Hepatocyte (in vitro differentiated cells): ENCODE measurements around the gene GALNT1. TPM values are rescaled to one million over a fixed set of nuclear protein-coding genes. Genes with fewer than 3 reads are reported as not detected.

Experiments used
- DNase-seq: peaks from one replicate; pipeline ENCODE4 v3.0.0-alpha.2; 2016; ENCODE audit warnings: low spot score
- H2AFZ ChIP-seq: fragments of 200-600 bp; sonication (generic); 2 replicates; pipeline ENCODE4 v1.6.0; 2016; ENCODE audit warnings: antibody characterized with exemption, mild to moderate bottlenecking
- H3K27ac ChIP-seq: fragments of 200-600 bp; sonication (generic); 2 replicates; pipeline ENCODE4 v1.5.1; 2016; ENCODE audit warnings: mild to moderate bottlenecking
- H3K27me3 ChIP-seq: fragments of 200-600 bp; sonication (generic); 2 replicates; pipeline ENCODE4 v1.6.1; 2016
- H3K36me3 ChIP-seq: fragments of 200-600 bp; sonication (generic); replicated peaks from 2 replicates; pipeline ENCODE4 v1.5.1; 2016; ENCODE audit warnings: low read depth; ENCODE audit not compliant: insufficient read depth
- H3K4me1 ChIP-seq: fragments of 200-600 bp; sonication (generic); 2 replicates; pipeline ENCODE4 v1.5.1; 2016; ENCODE audit warnings: mild to moderate bottlenecking, moderate library complexity; ENCODE audit not compliant: insufficient read depth
- H3K4me2 ChIP-seq: fragments of 200-600 bp; sonication (generic); 2 replicates; pipeline ENCODE4 v1.6.0; 2016
- H3K4me3 ChIP-seq: fragments of 200-600 bp; sonication (generic); 2 replicates; pipeline ENCODE4 v1.5.1; 2016; ENCODE audit warnings: mild to moderate bottlenecking
- H3K79me2 ChIP-seq: fragments of 200-600 bp; sonication (generic); 2 replicates; pipeline ENCODE4 v1.6.0; 2017; ENCODE audit warnings: mild to moderate bottlenecking
- H3K9me2 ChIP-seq: fragments of 200-600 bp; sonication (generic); replicated peaks from 2 replicates; pipeline ENCODE4 v1.6.0; 2017; ENCODE audit warnings: mild to moderate bottlenecking; ENCODE audit not compliant: insufficient read depth
- H3K9me3 ChIP-seq: fragments of 200-600 bp; sonication (generic); 2 replicates; pipeline ENCODE4 v1.5.1; 2016; ENCODE audit warnings: low read depth, mild to moderate bottlenecking
- H4K20me1 ChIP-seq: fragments of 200-600 bp; sonication (generic); 2 replicates; pipeline ENCODE4 v1.6.0; 2016; ENCODE audit warnings: mild to moderate bottlenecking; ENCODE audit not compliant: insufficient read depth, poor library complexity, severe bottlenecking
- EZH2 ChIP-seq: fragments of 200-600 bp; sonication (generic); IDR thresholded peaks from 2 replicates; pipeline ENCODE4 v1.6.1; 2016; ENCODE audit warnings: antibody characterized with exemption, mild to moderate bottlenecking, borderline replicate concordance
- EZH2phosphoT487 ChIP-seq: fragments of 200-600 bp; sonication (generic); IDR thresholded peaks from one replicate; pipeline ENCODE4 v1.6.1; 2018; ENCODE audit warnings: antibody characterized with exemption, mild to moderate bottlenecking, low read depth, moderate library complexity; ENCODE audit not compliant: unreplicated experiment, severe bottlenecking
- WGBS: methylation state at CpG from one replicate; pipeline ENCODE4 v1.1.6; 2016; ENCODE audit warnings: low lambda C conversion rate; ENCODE audit errors: missing lambda C conversion rate; 5-methylcytosine and 5-hydroxymethylcytosine counted together
- polyA plus RNA-seq: library from polyadenylated mRNA; unstranded; fragments of >200 nt; fragmentation: Nextera tagmentation; extraction: Ambion mirVana; gene quantifications from 2 replicates; pipeline ENCODE4 v1.2.1, GENCODE V29; 2016
- total RNA-seq: library from RNA; depleted of rRNA; stranded (reverse); fragments of >200 nt; gene quantifications from 2 replicates; pipeline ENCODE4 v1.2.3, GENCODE V29; 2014
- TF ChIP-seq, protein P1 (sequence below): fragments of 200-600 bp; sonication (generic); IDR thresholded peaks from 2 replicates; pipeline ENCODE4 v1.5.1; 2016; ENCODE audit warnings: antibody characterized with exemption, mild to moderate bottlenecking; ENCODE audit not compliant: poor library complexity

The GALNT1 gene
- total and polyA plus RNA-seq, 2 experiments from 2014 or later: 231 to 271 TPM

DNA sequence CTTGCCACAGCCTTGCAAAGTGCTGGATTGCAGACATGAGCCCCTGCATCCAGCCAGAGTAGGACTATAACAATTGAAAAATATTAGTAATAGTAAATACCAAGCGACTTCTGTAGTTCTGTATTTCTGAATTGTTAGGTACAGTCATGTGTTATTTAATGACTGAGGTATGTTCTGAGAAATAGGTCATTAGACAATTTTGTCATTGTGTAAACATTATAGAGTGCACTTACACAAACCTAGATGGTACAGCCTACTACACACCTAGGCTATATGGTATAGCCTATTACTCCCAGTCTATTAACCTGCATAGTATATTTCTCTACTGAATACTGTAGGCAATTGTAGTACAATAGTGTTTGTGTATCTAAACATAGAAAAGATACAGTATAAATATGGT, 92.1 kb downstream of the GALNT1 start:
- 93% methylated on average over 1 of the region's 1 CpG for WGBS
- H3K27ac ChIP-seq: no peak overlapping the region
- peaks cover 8% of the 10 kb centered on the region for H3K4me1 ChIP-seq
- no peak overlapping the region for H3K4me3 ChIP-seq
- no peaks in the 10 kb centered on the region for H3K27me3 ChIP-seq
- no peak for TF ChIP-seq EZH2
- TF ChIP-seq EZH2phosphoT487: no peak
- TF ChIP-seq, protein P1, sequence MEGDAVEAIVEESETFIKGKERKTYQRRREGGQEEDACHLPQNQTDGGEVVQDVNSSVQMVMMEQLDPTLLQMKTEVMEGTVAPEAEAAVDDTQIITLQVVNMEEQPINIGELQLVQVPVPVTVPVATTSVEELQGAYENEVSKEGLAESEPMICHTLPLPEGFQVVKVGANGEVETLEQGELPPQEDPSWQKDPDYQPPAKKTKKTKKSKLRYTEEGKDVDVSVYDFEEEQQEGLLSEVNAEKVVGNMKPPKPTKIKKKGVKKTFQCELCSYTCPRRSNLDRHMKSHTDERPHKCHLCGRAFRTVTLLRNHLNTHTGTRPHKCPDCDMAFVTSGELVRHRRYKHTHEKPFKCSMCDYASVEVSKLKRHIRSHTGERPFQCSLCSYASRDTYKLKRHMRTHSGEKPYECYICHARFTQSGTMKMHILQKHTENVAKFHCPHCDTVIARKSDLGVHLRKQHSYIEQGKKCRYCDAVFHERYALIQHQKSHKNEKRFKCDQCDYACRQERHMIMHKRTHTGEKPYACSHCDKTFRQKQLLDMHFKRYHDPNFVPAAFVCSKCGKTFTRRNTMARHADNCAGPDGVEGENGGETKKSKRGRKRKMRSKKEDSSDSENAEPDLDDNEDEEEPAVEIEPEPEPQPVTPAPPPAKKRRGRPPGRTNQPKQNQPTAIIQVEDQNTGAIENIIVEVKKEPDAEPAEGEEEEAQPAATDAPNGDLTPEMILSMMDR: no peak
- no peak for DNase-seq
- H3K79me2 ChIP-seq: no peaks in the 10 kb centered on the region
- H3K4me2 ChIP-seq: no peak overlapping the region
- no peaks in the 10 kb centered on the region for H3K9me3 ChIP-seq
- no peaks in the 10 kb centered on the region for H3K9me2 ChIP-seq
- H4K20me1 ChIP-seq: no peaks in the 10 kb centered on the region
- H2AFZ ChIP-seq: no peak overlapping the region
- no peaks in the 10 kb centered on the region for H3K36me3 ChIP-seq

DNA sequence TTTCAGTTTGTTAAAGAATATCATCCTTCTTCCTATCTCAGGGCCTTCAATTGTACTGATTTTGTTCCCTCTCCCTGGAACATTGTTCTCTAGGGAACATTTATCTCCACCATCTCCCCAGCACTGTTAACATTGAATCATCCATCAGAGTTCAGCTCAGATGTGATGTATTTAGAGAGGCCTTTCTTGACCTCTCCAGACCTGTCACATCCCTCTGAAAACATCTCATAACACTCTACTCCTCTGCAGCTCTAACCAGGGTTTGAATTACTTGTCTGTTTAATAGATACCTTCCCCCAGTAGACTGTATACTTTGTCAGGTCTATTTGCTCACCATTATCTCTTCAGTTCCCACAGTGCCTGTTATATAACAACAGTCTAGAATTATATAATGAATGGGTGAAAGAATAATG, 98.6 kb downstream of the GALNT1 start:
- Histone ChIP-seq H3K4me2 (no peak overlapping the region), H3K9me3 (no peaks in the 10 kb centered on the region), H3K4me1 (peaks cover 5% of the 10 kb centered on the region), H2AFZ (no peak overlapping the region), H3K9me2 (no peaks in the 10 kb centered on the region), H4K20me1 (no peaks in the 10 kb centered on the region), H3K27me3 (no peaks in the 10 kb centered on the region), H3K27ac (no peak overlapping the region), H3K36me3 (no peaks in the 10 kb centered on the region), H3K79me2 (no peaks in the 10 kb centered on the region), H3K4me3 (no peak overlapping the region)
- TF ChIP-seq EZH2phosphoT487 (no peak), EZH2 (no peak)
- TF ChIP-seq, protein P1: no peak
- DNase-seq: no peak

DNA sequence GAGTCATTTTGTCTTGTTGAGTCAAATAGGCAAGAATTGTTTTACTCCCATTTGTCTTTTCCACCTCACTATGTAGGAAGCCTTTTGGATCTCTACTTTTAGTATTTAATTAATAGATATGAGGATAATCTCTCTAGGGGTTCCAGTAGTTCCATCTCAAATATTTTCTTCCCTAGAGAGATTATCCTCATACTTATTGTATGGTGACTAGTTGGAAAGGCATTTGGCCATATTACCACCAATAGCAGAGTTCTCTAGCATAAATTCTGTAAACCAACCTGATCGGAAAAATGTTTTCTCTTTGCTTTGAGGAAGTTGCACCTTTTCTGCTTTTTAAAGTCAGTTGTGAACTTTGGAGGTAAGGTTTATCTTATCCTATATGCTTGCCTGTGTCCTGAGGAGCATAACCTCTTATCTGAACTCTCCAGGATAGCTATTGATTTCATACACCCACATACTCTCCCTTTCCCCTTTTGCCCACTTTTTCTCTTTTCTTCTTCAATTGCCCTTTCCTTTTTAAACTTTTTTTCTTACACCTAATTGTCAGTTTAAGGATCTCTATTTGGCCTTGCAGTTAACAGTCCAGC, 100.8 kb downstream of the GALNT1 start:
- DNase-seq: no peak
- H3K36me3 ChIP-seq: no peaks in the 10 kb centered on the region
- H3K4me2 ChIP-seq: no peak overlapping the region
- no peak overlapping the region for H2AFZ ChIP-seq
- H3K4me1 ChIP-seq: peaks cover 5% of the 10 kb centered on the region
- H3K9me2 ChIP-seq: no peaks in the 10 kb centered on the region
- no peaks in the 10 kb centered on the region for H3K27me3 ChIP-seq
- no peaks in the 10 kb centered on the region for H3K9me3 ChIP-seq
- H3K27ac ChIP-seq: no peak overlapping the region
- WGBS: 85% methylated on average over 1 of the region's 1 CpG
- no peaks in the 10 kb centered on the region for H4K20me1 ChIP-seq
- TF ChIP-seq, protein P1: no peak
- TF ChIP-seq EZH2phosphoT487 (no peak), EZH2 (no peak)
- no peaks in the 10 kb centered on the region for H3K79me2 ChIP-seq
- no peak overlapping the region for H3K4me3 ChIP-seq

DNA sequence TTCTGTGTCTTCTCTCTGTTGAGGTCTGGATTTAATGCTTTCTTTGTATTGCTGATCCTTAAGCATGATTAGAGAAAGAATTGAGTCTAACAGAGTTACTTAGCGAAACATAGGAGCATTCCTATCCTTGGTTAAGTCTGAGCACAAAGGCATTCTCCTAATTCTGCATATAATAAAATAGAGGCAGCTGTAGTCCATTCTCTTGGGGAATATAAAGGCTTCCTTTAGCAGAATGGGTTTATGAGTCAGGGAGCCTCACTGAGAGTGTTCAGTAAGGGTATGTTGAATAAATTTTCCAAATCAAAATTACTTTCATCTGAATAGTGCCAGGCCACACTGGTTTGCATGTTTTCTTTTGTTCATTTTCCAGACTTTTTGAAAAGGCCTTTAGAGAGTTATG, 101.5 kb downstream of the GALNT1 start:
- H3K36me3 ChIP-seq: no peaks in the 10 kb centered on the region
- DNase-seq: no peak
- peaks cover 5% of the 10 kb centered on the region for H3K4me1 ChIP-seq
- no peak overlapping the region for H3K4me3 ChIP-seq
- H3K9me2 ChIP-seq: no peaks in the 10 kb centered on the region
- no peak overlapping the region for H2AFZ ChIP-seq
- WGBS: 92% methylated on average over 1 of the region's 1 CpG
- H3K27me3 ChIP-seq: no peaks in the 10 kb centered on the region
- TF ChIP-seq, protein P1: no peak
- TF ChIP-seq EZH2phosphoT487 (no peak), EZH2 (no peak)
- no peak overlapping the region for H3K4me2 ChIP-seq
- no peaks in the 10 kb centered on the region for H3K79me2 ChIP-seq
- no peak overlapping the region for H3K27ac ChIP-seq
- H3K9me3 ChIP-seq: no peaks in the 10 kb centered on the region
- H4K20me1 ChIP-seq: no peaks in the 10 kb centered on the region
